ENCODE data around the gene MAD1L1.
A peak's percentile ranks its signal among the peaks of the same experiment; 100 is the strongest.

MAD1L1 gene

GRCh38 chr7:2019461-2019710 lies 213.4 kb downstream of the MAD1L1 start (continued):
- TF ChIP-seq, protein P1, sequence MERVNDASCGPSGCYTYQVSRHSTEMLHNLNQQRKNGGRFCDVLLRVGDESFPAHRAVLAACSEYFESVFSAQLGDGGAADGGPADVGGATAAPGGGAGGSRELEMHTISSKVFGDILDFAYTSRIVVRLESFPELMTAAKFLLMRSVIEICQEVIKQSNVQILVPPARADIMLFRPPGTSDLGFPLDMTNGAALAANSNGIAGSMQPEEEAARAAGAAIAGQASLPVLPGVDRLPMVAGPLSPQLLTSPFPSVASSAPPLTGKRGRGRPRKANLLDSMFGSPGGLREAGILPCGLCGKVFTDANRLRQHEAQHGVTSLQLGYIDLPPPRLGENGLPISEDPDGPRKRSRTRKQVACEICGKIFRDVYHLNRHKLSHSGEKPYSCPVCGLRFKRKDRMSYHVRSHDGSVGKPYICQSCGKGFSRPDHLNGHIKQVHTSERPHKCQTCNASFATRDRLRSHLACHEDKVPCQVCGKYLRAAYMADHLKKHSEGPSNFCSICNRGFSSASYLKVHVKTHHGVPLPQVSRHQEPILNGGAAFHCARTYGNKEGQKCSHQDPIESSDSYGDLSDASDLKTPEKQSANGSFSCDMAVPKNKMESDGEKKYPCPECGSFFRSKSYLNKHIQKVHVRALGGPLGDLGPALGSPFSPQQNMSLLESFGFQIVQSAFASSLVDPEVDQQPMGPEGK (CRISPR knock-in tag; IDR thresholded peaks at IDR 0.05; ENCODE audit: borderline replicate concordance) = no peak
- TF ChIP-seq, protein P2, sequence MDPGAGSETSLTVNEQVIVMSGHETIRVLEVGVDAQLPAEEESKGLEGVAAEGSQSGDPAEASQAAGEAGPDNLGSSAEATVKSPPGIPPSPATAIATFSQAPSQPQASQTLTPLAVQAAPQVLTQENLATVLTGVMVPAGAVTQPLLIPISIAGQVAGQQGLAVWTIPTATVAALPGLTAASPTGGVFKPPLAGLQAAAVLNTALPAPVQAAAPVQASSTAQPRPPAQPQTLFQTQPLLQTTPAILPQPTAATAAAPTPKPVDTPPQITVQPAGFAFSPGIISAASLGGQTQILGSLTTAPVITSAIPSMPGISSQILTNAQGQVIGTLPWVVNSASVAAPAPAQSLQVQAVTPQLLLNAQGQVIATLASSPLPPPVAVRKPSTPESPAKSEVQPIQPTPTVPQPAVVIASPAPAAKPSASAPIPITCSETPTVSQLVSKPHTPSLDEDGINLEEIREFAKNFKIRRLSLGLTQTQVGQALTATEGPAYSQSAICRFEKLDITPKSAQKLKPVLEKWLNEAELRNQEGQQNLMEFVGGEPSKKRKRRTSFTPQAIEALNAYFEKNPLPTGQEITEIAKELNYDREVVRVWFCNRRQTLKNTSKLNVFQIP (CRISPR knock-in tag; IDR thresholded peaks at IDR 0.05; ENCODE audit: borderline replicate concordance, low read depth) = no peak
- no peak for TF ChIP-seq ESRRG (CRISPR knock-in tag; IDR thresholded peaks at IDR 0.05)
- no peak for TF ChIP-seq CREB5 (CRISPR knock-in tag; IDR thresholded peaks at IDR 0.05; ENCODE audit: low read depth)

DNA sequence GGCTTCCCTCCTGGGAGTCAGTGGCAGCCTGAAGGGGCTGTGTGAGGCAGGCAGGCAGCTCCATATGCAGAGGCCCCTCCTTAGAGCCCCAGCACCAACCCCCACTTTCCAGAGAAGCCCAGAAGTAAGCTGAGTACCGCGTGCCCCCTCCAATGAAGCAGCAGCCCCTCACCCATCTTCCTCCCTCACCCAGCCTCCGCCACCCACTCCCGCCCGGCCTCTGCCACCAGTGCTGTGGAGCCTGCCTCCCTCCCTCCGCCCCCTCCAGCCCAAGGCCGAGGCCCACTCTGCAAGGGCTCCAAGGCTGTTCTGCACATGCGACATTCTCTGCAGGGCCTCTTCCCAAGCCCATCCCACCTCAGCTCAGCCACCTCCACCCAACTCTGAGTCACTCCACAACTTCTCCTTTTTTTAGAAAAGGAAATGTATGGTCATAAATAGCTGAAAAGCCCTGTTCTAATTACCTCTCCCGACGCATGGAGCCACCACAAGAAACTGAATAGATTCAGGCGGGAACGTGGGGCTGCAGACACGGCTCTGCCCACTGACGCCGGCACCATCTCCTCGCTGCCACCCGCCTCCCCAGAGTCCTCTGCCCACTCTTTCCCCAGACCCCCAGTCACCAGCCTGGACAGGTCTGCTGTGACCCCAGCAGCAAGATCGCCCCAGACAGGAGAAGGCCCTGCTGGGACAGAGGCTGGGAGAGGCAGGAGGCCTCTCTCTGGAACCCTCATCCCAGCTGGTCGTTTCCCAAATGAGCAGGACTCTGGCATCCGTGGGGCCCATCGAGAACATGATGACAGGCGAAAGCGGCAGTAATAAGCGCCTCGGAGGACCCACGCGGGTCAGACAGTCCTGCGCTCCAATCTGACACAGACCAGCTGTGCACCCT lies 213.9 kb downstream of the MAD1L1 start:
- ATAC-seq = peak; percentile 89
- no peak for TF ChIP-seq OSR1 (CRISPR knock-in tag; IDR thresholded peaks at IDR 0.05)
- no peak for TF ChIP-seq CREB5 (CRISPR knock-in tag; IDR thresholded peaks at IDR 0.05; ENCODE audit: low read depth)

DNA sequence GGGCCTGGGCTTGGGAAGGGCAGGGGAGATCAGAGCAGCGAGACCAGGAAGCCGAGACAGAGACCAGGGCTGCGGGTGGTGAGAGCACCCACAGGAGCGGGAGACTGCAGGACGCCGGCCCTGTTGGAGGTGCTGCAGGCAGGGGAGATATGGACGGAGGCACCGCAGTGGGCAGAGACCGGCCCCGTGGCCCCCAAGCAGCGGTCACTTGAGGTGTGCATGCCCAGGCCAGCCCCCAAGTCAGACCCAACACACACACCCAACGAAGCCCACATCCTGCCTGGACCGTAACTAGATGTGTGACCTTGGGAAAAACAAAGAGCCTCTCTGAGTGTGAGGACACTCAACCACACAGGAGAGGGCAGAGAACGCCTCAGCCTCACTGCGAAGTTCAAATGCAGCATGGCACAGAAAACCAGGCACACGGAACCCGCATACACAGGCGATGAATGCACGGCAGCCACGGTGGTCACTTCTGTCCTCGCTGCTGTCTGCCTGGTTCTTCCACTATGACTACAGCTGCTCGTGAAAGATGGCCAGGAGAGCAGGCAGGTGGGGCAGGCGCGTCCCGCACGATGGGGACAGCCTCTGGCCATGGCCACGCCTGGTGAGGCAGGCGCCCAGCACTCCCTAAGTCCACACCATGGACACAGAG lies 214.7 kb downstream of the MAD1L1 start:
- TF ChIP-seq, protein P2 (CRISPR knock-in tag; IDR thresholded peaks at IDR 0.05; ENCODE audit: borderline replicate concordance, low read depth) = no peak
- TF ChIP-seq ZNF70 (CRISPR knock-in tag; IDR thresholded peaks at IDR 0.05) = no peak
- TF ChIP-seq GLIS3 (CRISPR knock-in tag; IDR thresholded peaks at IDR 0.05) = no peak
- no peak for TF ChIP-seq TOX (CRISPR knock-in tag; IDR thresholded peaks at IDR 0.05; ENCODE audit: borderline replicate concordance)
- no peak for TF ChIP-seq TCF4 (CRISPR knock-in tag; IDR thresholded peaks at IDR 0.05; ENCODE audit: borderline replicate concordance)
- TF ChIP-seq ZNF8 (CRISPR knock-in tag; IDR thresholded peaks at IDR 0.05) = no peak
- TF ChIP-seq ZFP30 (CRISPR knock-in tag; IDR thresholded peaks at IDR 0.05) = no peak
- TF ChIP-seq CREB5 (CRISPR knock-in tag; IDR thresholded peaks at IDR 0.05; ENCODE audit: low read depth) = no peak
- TF ChIP-seq ZNF565 (CRISPR knock-in tag; conservative IDR thresholded peaks at IDR 0.05; ENCODE audit: low read depth) = no peak
- no peak for TF ChIP-seq RARB (CRISPR knock-in tag; IDR thresholded peaks at IDR 0.05)
- TF ChIP-seq PPARA (CRISPR knock-in tag; IDR thresholded peaks at IDR 0.05; ENCODE audit: borderline replicate concordance) = no peak
- TF ChIP-seq, protein P1 (CRISPR knock-in tag; IDR thresholded peaks at IDR 0.05; ENCODE audit: borderline replicate concordance) = no peak
- no peak for TF ChIP-seq OSR1 (CRISPR knock-in tag; IDR thresholded peaks at IDR 0.05)
- TF ChIP-seq SNAI2 (CRISPR knock-in tag; IDR thresholded peaks at IDR 0.05) = no peak
- no peak for TF ChIP-seq ISL1 (CRISPR knock-in tag; IDR thresholded peaks at IDR 0.05)
- no peak for TF ChIP-seq ZFP3 (CRISPR knock-in tag; IDR thresholded peaks at IDR 0.05)
- TF ChIP-seq, protein P3, sequence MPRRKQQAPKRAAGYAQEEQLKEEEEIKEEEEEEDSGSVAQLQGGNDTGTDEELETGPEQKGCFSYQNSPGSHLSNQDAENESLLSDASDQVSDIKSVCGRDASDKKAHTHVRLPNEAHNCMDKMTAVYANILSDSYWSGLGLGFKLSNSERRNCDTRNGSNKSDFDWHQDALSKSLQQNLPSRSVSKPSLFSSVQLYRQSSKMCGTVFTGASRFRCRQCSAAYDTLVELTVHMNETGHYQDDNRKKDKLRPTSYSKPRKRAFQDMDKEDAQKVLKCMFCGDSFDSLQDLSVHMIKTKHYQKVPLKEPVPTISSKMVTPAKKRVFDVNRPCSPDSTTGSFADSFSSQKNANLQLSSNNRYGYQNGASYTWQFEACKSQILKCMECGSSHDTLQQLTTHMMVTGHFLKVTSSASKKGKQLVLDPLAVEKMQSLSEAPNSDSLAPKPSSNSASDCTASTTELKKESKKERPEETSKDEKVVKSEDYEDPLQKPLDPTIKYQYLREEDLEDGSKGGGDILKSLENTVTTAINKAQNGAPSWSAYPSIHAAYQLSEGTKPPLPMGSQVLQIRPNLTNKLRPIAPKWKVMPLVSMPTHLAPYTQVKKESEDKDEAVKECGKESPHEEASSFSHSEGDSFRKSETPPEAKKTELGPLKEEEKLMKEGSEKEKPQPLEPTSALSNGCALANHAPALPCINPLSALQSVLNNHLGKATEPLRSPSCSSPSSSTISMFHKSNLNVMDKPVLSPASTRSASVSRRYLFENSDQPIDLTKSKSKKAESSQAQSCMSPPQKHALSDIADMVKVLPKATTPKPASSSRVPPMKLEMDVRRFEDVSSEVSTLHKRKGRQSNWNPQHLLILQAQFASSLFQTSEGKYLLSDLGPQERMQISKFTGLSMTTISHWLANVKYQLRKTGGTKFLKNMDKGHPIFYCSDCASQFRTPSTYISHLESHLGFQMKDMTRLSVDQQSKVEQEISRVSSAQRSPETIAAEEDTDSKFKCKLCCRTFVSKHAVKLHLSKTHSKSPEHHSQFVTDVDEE (CRISPR knock-in tag; IDR thresholded peaks at IDR 0.05) = no peak
- no peak for ATAC-seq

Measured in SK-N-SH treated with all-trans-retinoic acid at 6 μM for 48 hours (cell line).